GM23248 (cell line): ENCODE data around the gene CHIC1.

Experiments used
- EZH2 ChIP-seq: fragments of 200-600 bp; sonication (generic); IDR thresholded peaks from 2 replicates; pipeline ENCODE4 v1.6.1; 2018; ENCODE audit warnings: antibody characterized with exemption, mild to moderate bottlenecking; ENCODE audit not compliant: insufficient read depth, poor library complexity, severe bottlenecking
- EZH2phosphoT487 ChIP-seq: fragments of 200-600 bp; sonication (generic); IDR thresholded peaks from 2 replicates; pipeline ENCODE4 v1.6.1; 2018; ENCODE audit warnings: antibody characterized with exemption, moderate library complexity, mild to moderate bottlenecking, low read depth; ENCODE audit not compliant: insufficient read depth

DNA sequence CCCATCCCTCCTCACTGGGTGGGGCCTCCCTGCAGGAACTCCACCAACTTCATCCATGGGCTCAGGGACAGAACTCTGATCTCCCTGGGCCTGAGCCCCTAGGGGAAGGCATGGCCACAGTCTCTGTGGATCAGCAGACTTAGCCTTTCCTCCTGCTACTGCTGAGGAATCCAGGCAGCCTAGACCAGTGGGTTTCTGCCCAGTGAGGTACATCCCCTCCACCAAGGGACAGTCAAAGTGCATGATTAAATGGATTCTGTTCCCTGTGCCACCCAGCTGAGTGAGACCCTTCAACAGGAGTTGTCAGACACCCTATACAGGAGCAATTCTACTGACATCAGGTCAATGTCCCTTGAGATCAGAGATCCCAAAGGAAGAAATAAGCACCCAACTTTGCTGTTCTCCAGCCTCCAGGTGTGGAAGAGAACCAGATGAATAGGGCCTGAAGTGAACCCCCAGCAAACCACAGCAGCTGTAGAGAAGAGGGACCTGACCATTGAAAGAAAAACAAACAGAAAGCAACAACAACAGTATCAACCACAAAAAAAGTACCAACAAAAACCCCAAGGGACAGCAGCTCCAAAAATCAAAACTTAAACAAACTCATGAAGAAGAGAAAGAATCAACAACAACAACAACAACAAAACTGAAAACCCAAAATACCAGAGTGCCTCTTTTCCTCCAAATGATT is 84.8 kb downstream of the CHIC1 start:
- TF ChIP-seq EZH2phosphoT487 (no peak), EZH2 (no peak)
